Measurements from ENCODE around the gene UHRF1.
"Not testable (repeated sequence)": the region's sequence is repeated elsewhere in the genome, so short reads cannot be mapped to it uniquely, and the experiment has no call there.

Gene UHRF1
- total RNA-seq = 1.5 to 4.2 (median 1.5) reads per million in 4 experiments

DNA sequence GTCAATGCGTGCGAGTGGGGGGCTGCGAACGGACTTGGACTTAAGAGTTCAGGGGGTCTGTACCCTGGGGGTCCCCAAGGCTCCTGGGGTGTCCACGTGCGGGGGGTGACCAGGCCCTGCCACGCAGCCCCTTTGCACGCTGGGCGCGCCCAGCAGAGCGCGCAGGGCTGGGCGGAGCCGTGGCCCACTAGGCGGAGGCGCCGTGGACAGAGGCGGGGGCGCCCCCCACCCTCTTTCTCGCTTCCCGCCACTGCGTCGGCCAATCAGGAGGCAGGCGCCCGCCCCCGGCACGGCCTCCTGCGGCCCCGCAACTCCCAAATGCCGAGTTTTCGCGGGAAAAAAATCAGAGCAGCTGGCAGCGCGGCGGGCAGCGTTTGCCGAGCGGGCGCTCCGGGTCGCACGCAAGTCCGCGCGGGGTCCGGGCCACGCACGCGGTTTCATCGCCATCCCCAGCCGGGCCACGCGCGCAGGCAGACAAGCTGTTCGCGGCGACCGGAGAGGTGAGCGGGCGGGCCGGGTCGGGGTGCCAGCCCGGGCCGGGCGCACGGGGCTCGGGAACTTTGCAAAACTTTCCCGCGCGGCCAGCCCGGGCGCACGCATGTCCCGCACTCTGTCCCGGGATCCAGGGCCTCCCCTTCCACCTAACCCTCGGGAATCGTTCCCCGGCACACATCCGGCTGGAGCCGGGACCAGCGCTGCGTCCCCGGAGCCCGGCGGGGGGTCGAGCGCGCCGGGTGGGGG lies at the start of gene UHRF1:
Gene UHRF1 (plus strand): TSS at position 346 of the 741 bp plus-strand sequence. CDS start 1,385 bp downstream, outside the sequence.
- no peak for DNase-seq

GRCh38 chr19:4859697-4860096 lies 49.6 kb upstream of the UHRF1 start:
- no peak for DNase-seq

DNA sequence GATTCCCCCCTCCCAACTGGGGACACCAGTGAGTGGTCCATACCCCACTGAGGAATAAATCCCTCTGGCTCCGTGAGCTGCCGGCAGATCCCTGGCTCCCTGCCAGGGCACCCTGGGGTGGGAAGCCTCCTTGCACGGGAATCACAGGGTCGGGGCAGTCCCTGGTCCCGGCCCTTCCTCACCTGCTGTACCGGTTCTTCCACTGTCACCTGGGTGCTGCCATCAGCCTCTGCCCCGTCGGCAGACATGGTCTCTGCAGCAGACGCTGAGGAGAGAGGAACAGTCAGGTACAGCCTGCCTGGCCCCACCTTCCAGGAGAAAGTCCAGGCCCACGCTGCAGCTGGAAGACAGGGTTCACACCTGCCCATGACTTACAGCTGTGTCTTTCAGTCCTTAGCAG lies 48.2 kb upstream of the UHRF1 start:
- DNase-seq = no peak

DNA sequence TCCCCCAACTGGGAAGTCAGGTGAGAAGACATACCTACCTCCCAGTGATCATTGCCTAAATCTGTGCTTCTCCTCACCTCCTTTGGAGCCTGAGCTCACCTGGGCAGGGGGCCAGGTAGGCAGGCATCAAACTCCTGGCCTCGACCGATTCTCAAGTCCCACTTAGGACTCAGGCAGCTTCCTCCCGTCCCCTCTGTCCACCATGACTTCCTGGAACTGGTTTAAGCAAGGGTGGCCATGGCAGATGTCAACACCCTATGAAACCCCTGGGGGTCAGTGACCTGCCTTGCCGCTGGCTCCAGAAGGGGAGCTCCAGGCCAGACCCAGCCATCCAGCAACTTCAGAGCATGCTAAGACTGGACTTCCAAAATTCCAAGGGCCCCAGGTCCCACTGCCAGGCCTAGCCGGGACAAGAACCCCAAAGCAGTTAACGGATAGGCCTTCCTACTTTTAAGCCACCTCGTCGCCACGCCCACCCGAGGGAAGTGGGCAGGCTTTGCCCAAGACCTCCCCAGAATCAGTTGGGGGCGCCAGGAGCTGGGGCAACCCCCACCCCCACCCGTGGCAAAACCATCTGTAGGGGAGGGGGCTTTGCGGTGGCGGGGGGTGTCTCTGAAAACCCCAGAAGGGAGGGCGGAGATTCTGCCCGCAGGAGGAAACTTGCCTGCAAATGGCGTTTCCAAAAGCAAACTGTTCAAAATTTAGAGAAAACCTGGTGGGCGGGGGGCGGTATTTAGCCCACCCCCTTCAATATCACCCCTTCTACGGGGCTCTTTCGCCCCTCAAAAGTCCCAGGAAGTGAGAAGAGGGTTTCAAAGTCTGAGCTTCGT lies 42.5 kb upstream of the UHRF1 start:
- peak; percentile 26 for DNase-seq

DNA sequence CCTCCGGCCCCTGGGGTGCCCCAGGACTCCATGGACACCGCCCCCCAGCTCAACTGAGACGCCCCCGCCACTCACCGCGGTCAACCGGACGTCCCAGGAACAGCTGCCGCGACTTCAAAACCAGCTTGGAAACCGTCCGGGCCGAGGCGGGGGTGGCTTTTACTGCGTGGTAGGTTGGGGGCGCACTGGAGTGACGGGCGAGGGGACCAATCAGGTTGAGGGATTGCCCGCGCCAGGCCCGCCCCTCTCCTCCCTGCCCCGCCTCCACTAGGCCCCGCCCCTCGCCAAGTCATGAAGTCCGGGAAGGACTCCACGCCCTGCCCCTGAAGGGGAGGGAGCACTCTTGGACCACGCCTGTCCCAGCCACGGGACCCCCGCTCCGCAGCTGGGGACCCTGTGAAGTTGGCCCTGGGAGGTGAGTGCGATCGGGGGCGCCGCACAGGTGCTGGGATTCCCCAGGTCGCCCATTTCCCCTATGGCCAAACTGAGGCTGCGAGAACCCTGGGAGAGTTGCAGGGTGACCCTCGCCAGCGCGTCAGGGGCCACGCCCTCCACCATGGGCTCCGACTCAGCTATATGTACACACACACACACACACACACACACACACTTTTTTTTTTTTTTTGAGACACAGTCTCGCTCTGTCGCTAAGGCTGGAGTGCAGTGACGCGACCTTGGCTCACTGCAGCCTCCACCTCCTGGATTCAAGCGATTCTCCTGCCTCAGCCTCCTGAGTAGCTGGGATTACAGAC lies 41.6 kb upstream of the UHRF1 start, which contains the start of gene PLIN3:
Gene PLIN3 (minus strand): TSS at position 134 of the 752 bp plus-strand sequence. CDS start 6,273 bp downstream, outside the sequence.
- DNase-seq = peak; percentile 84

DNA sequence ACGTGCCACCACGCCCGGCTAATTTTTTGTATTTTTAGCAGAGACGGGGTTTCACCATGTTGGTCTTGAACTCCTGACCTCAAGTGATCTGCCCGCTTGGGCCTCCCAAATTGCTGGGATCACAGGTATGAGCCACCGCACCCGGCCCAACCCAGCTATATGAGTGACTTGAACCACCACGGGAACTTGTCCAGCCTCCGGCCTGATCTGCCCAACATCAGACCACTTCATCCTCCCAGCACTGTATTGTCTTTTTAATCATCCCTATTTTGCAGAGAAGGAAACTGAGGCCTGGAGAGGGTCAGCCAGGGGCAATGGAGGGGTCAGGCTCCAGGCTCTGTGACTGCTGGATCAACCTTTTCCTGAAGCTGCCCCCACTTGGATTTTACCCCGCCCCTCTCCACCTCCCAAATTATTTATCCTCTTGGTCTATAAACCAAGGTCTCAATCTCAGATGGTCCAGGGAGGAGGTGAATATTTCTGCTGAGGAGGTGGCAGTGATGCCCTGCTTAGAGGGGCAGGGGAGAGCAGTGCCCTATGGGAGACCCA lies 40.9 kb upstream of the UHRF1 start:
- no peak for DNase-seq

DNA sequence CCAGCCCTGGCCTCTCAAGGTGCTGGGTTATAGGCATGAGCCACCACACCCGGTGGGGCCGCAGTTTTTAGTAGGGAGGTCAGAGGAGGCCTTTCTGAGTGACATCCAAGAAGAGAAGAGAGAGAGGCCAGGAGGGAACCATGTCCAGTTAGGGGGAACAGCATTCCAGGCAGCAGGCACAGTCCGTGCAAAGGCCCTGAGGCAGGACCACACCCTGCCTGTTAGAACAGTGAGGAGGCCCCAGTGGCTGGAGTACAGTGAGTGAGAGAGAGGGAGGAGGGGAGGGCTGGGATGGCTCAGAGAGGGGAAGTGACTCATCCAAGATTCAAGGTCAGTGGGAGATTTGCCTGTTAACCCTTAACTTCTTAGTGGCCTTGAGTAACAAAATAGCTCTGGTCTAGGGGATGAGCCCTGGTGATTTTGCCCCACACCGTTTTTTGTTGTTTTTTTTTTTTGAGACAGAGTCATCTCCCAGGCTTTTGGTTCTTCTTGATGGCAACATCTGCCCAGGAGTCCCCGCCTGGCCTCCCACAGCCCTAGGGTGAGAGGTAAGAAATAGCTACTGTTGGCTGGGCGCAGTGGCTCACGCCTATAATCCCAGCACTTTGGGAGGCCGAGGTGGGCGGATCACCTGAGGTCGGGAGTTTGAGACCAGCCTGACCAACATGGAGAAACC lies 39.1 kb upstream of the UHRF1 start:
- no peak for DNase-seq

- DNase-seq = no peak
Observed at GRCh38 chr19:4871711-4872110, 37.6 kb upstream of the UHRF1 start.

GRCh38 chr19:4873930-4874329 lies 35.4 kb upstream of the UHRF1 start:
- DNase-seq = no peak

DNA sequence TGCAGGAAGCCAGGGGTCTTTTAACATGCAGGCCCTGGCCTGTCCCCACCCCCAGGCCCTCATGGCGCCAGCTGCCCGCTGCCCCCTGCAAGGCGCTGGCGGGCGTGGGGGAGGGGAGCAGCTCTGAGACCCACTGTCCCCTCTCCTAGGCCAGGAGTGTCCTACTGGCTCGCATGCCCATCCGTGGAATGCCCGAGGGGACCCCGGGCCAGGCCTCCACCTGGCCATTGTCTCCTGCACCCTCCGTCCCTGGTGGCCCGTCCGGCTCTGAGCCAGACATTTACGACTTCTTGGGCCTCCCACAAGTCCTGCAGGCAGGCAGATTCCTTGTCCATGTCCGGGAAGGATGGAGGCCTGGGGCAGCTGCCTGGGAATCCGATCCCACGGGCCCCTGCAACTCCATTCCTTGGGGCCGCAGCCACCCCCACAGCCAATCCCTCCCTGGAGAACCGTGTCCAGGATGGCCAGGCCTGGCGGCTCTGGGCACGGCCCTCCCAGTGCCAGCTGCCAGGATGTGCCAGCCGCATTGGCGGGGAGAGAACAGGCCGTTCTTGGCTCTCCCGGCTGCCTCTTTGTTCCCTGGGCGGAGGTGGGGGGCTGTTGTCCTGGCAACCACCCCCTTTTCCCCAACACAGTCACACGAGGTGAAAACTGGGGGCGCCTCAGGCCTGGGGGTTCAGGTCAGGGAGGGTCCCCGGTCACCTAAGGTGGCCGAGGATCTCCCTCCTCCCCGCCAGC lies 31.4 kb upstream of the UHRF1 start:
- DNase-seq = no peak

- DNase-seq = no peak
Observed at GRCh38 chr19:4878491-4878968, 30.8 kb upstream of the UHRF1 start.

DNA sequence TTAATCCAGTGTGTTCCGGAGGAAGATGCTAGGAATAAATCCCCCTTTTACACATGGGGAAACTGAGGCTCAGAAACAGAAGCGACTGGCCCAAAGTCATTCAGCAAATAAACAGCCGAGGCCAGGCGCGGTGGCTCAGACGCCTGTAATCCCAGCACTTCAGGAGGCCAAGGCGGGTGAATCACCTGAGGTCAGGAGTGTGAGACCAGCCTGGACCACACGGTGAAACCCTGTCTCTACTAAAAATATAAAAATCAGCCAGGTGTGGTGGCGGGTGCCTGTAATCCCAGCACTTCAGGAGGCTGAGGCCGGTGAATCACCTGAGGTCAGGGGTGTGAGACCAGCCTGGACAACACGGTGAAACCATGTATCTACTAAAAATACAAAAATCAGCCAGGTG lies 30.3 kb upstream of the UHRF1 start:
- no peak for DNase-seq

DNA sequence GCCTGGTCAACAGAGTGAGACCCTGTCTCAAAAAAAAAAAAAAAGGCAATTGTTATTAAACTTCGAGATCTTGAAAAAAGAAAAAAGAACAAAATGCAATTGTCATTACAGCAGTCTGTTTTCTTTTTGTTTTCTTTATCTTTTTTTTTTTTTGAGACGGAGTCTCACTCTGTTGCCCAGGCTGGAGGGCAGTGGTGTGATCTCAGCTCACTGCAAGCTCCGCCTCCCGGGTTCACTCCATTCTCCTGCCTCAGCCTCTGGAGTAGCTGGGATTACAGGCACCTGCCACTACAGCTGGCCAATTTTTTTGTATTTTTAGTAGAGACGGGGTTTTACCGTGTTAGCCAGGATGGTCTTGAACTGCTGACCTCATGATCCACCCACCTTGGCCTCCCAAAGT lies 26.4 kb upstream of the UHRF1 start:
- DNase-seq = not testable (repeated sequence)

DNA sequence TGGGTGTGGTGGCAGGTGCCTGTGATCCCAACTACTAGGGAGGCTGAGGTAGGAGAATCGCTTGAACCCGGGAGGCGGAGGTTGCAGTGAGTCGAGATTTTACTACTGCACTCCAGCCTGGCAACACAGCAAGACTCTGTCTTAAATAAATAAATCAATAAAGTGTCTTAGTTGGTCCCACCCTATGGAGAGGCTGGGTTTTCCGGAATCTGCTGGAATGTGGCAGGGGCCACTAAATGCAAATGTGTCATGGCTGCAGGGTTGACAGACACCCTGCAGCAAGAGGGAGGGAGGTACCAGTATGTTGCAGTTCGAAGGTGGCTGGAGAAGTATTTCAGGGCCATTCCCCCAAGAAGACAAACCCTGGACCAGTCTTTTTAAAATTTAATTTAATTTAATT lies 24.3 kb upstream of the UHRF1 start:
- not testable (repeated sequence) for DNase-seq

DNA sequence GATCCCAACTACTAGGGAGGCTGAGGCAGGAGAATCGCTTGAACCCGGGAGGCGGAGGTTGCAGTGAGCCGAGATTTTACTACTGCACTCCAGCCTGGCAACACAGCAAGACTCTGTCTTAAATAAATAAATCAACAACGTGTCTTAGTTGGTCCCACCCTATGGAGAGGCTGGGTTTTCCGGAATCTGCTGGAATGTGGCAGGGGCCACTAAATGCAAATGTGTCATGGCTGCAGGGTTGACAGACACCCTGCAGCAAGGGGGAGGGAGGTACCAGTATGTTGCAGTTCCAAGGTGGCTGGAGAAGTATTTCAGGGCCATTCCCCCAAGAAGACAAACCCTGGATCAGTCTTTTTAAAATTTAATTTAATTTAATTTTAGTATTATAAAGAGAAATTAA lies 21.5 kb upstream of the UHRF1 start:
- not testable (repeated sequence) for DNase-seq

GRCh38 chr19:4889034-4889815 lies 20.1 kb upstream of the UHRF1 start:
- no peak for DNase-seq

- no peak for DNase-seq
Observed at GRCh38 chr19:4891066-4891465, 18.2 kb upstream of the UHRF1 start.

DNA sequence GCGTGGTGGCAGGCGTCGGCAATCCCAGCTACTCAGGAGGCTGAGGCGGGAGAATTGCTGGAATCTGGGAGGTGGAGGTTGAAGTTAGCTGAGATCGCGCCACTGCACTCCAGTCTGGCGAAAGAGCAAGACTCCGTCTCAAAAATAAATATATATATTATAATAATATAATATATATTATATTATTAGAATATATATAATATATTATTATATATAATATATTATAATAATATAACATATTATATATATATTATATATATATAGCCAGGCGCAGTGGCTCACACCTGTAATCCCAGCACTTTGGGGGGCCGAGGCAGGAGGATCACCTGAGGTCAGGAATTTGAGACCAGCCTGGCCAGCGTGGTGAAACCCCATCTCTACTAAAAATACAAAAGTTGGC lies 16.3 kb upstream of the UHRF1 start:
- DNase-seq = not testable (repeated sequence)

DNA sequence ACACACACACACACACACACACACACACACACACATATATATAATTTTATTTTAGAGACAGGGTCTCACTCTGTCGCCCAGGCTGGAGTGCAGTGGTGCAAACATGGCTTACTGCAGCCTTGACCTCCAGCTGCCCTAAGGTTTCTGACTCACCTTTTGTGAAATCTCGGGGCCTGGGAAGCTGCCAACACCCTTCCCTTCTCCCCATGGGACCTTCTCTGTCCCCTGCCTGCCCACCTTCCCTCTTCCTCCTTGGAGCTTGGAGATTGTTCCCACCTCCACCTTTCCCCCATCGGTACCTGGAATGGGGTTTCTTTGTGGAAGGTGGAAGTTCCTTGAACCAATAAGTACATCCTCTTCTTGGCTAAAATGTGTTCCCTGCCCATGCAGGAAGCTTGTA lies 12.9 kb upstream of the UHRF1 start:
- no peak for DNase-seq

DNA sequence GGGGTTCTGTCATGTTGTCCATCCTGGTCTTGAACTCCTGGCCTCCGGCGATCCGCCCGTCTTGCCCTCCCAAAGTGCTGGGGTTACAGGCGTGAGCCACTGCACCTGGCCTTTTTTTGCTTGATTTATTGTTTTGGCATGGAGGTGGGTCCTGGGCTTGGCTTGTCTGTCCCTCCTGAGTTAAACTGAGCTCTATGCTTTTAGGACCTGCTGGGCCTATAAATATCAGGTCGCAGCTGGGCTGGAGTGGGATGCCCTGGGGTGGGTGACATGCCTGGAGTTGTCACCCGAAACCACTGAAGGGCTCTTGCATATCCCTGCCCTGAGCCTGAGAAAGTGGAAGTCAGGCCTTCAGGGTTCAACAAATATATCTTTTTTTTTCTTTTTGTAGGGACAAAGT lies 12.2 kb upstream of the UHRF1 start:
- no peak for DNase-seq

All from effector CD8-positive, alpha-beta T cell (primary cell).